ENCODE results near the gene SLC38A1.
"Not testable (repeated sequence)": the region's sequence is repeated elsewhere in the genome, so short reads cannot be mapped to it uniquely, and the experiment has no call there.

Gene SLC38A1

GRCh38 chr12:46268583-46269428 is at the start of gene SLC38A1:
TSS of gene SLC38A1 (minus strand) at chr12:46269043. CDS start at chr12:46239800, 29,243 bp downstream.
- DNase-seq, result peak; percentile 94

DNA sequence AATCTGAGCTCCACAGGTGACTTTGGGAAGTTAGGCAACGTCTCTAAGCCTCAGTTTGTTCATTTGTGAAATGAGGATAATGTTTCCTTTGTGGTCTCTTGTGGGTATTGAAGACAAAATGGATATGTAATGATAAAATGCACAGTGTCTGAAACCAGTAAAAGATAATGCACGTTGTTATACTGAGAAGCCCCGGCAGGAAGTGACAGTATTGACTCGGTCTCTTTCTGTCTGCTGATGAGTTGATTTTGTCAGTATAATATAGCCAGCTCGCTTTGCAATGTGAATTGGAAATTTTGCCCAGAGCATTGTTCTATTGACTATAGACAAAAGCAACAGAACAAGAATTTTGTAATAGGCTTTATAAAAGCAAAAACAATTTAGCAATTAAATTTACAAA is 49.2 kb upstream of the SLC38A1 start:
- DNase-seq, result no peak

DNA sequence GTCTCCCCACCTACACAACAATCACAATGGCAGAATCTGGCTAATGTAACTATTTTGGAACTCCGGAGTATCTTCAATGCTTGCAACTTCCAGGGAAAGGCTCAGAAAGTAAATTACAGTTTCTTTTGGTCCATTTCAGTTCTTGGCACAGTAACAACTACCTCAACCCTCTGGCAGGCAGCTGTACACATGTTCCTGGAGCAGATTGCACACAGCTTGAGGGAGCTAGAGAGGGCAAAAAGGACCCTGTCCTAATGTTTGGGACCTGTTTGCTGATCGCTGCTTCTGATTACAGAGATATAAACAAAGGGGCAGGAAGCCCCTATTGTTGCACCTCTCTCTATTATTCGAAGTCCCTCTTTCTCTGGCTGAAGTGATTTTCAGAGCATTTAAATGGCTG is 35.2 kb upstream of the SLC38A1 start:
- no peak for DNase-seq

DNA sequence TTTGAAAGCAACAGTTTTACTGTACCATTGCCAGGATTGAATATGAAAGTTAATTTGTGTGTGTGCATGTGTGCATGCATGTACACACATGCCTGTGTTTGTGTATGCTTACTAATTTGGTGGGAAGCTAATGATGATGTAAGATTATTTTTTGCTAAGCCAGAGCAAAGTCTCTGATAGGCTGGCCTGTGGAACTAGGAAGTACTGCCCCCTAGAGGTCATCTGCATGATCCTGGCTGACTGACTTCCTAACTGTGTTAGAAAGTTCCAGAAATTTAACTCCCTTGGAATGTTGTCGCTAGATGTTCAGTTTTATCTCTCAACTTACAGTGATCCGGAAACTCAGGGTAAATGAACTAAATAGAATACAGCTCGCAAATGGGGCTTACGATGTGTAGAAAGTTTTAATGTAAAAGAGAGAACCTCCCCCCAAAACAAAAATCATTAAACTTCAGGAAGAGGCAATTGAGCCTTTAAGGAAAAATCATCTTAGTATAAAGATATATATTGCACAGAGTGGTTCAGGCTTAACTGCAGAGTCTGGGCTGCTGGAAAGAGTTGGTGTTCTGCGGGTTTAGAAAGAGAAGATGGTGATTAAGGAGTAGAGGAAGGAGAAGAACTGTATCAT is 34.3 kb upstream of the SLC38A1 start:
- DNase-seq, result peak; percentile 70

GRCh38 chr12:46300910-46301309 is 32.1 kb upstream of the SLC38A1 start:
- DNase-seq, result peak; percentile 45

DNA sequence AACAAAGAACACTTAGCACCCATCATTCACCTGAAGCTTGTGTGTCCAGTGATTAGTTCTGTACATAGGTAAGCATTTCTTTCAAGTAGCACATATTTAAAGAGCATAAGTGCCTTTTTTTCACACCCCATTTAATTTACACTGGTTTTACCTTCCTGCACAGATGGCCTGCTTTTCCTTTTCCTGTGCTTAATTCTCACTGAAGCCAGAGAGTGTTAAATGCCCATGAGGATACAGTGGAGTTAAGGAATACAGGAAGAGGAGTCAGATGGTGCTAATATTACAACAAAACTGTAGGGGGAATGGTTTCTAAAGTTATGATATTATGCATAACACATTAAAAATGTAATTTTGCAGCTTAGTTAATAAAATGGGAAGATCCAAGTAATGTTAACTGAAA is 31.0 kb upstream of the SLC38A1 start:
- DNase-seq, result peak; percentile 76

- DNase-seq, result no peak
Measured at GRCh38 chr12:46298261-46298660, 29.4 kb upstream of the SLC38A1 start.

GRCh38 chr12:46296822-46297221 is 28.0 kb upstream of the SLC38A1 start:
- no peak for DNase-seq

- no peak for DNase-seq
Measured at GRCh38 chr12:46292754-46293402, 24.0 kb upstream of the SLC38A1 start.

DNA sequence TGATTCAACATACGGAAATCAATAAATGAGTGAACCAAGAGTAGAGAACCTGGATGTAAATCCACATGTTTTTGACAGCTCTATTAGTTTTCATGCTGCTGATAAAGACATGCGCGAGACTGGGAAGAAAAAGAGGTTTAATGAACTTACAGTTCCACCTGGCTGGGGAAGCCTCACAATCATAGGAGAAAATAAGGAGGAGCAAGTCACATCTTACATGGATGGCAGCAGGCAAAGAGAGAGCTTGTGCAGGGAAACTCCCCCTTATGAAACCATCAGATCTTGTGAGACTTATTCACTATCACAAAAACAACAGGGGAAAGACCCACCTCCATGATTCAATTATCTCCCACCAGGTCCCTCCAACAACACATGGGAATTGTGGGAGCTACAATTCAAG is 23.1 kb upstream of the SLC38A1 start:
- DNase-seq, result not testable (repeated sequence)

DNA sequence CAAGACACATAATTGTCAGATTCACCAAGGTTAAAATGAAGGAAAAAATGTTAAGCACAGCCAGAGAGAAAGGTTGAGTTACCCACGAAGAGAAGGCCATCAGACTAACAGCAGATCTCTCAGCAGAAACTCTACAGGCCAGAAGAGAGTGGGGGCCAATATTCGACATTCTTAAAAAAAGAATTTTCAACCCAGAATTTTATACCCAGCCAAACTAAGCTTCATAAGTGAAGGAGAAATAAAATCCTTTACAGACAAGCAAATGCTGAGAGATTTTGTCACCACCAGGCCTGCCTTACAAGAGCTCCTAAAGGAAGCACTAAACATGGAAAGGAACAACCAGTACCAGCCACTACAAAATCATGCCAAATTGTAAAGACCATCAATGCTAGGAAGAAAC is 16.3 kb upstream of the SLC38A1 start:
- DNase-seq, result not testable (repeated sequence)

- DNase-seq, result no peak
Measured at GRCh38 chr12:46282829-46283228, 14.0 kb upstream of the SLC38A1 start.

DNA sequence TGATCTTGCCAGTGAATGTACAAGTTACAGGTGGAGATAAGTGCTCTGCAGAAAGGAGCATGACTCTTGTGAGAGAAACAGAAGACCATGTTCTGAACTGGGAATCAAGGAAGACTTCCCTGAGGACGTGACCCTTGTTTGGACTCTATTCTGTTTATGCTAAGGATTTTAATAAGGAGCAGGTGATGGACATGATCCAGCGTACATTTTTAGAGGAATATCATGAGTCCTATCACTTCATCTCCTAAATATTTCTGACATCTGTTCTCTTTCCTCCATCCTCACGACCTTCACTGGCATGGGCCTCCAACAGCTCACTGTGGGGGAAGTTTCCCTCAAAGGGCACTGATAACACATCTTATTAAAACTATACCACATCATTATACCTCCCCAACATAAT is 7.9 kb upstream of the SLC38A1 start:
- no peak for DNase-seq

- DNase-seq, result no peak
Measured at GRCh38 chr12:46271863-46272262, 3.0 kb upstream of the SLC38A1 start.

DNA sequence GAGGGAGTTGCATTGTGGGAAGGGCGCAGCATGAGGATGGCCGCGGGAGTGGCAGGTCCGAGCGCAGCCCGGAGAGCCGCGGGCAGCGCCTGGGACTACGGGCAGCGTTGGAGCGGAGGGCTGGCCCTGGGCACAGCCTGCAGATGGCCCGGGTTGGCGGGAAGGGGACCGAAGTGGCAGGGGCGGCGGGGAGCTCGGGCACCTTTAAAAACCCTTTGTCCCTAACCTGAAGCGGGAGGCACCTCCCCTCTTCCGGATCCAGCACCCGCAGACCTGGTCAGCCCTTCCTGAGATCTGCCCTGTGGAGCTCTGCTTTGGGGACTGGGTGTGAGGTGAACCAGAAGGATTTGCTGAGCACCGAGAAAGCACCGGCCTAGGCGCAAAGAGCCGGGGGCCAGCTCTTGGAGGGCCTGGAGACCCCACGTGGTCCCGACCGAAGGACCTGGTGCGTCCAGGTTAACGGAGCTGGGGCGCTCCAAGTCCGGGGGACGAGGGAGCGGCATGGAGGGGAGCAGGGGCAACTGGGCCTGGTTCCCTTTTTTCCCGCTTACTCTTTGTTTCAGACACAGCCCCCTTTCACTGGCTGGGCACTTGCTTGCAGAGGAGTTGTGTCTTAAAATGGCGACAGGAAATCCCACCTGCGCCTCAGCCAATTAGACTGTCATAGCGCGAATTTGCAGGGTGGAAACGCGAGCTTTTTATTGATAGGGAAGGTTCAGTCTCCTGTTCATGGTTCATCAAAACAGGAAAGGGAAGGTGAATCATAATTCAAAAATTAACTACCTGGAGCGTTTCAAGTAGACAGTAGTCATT is 792 bp upstream of the SLC38A1 start:
- DNase-seq, result no peak

DNA sequence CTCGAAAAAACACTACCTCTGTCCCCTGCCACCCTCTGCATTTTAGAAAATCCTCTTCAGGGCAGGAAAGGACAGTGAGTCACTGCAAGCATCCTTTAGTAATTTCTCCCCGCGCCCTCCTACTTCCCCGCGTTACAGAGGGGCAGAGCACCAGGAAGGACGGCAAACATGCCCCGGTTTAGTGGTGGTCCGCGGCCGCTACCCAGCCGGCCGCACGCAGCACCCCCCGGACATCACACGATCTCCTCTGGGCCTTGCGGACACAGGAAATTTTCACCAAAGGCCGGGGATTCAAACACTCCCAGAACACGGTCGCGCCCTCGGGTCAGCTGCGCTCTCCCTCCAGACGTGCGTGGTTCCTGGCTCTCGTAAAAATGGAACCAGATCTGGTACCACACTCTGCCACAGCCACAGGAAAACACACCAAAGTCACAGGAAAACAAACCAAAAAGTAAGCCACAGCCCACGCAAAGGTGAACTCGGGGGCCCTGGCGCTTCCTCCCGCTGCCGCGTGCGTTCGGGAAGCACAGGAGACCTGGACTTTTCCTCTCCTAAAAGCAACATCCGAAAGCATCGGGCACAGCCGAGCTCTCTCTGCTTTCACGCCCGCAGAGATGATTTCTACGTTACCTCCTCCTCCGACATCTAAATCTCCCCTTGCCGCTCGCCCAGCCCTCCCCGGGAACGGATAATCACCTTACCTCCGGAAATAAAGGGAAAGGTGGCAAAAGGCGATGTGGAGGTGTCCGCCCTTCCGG is 839 bp downstream of the SLC38A1 start:
- no peak for DNase-seq

- DNase-seq, result peak; percentile 80
Measured at GRCh38 chr12:46267575-46267824, 1.3 kb downstream of the SLC38A1 start.

DNA sequence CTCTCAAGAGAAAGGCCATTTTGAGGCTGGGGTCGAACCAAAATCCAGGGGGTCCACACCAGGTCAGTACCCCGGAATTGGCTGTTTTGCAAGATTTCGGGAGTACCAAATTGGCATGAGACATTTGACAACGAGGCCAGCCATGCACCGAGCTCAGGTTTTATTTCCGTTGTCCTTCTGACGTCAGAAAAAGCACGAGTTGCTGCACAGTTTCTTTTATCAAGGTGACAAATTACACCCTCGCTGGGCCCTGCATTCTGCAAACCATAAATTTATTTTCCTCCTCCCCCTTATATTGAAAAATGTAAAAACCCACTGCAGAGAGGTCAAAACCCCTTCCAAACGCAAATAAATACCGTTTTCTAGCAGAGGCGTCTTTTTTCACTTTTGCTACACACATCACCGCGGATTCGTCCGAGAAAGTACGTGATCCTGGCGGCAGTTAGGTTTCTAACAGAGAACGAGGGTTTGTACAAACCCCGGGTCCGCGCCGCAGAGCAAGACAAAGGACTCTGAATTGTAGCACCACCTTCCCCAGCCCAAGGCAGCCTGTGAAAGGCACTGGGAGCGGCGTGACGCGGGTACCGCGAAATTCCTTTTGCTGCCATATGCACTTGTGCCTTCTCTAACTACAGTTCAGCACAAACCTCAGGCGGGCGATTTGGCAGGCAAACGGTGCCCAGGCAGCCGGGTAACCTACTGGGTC is 1.8 kb downstream of the SLC38A1 start:
- peak; percentile 86 for DNase-seq

DNA sequence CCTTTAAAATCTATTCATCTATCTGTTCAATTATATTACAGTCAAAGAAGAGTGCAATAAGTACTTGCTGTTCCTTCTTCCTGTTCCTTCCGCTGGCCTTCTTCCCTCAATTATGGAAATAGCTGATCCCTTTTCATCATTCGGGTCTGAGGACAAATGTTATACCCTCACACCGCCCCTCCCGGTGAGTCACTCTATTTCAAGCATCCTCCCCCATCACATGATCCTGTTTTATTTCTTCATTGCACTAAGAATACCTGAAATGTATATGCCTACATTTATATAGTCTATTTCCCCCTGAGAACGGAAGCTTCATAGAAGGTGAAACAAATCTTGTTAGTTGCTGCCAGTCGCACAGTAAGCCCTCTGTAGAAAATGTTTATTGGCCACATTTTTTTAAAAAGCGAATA is 2.5 kb downstream of the SLC38A1 start:
- DNase-seq, result peak; percentile 68

- no peak for DNase-seq
Measured at GRCh38 chr12:46265734-46266133, 3.1 kb downstream of the SLC38A1 start.

- DNase-seq, result no peak
Measured at GRCh38 chr12:46265102-46265501, 3.7 kb downstream of the SLC38A1 start.

DNA sequence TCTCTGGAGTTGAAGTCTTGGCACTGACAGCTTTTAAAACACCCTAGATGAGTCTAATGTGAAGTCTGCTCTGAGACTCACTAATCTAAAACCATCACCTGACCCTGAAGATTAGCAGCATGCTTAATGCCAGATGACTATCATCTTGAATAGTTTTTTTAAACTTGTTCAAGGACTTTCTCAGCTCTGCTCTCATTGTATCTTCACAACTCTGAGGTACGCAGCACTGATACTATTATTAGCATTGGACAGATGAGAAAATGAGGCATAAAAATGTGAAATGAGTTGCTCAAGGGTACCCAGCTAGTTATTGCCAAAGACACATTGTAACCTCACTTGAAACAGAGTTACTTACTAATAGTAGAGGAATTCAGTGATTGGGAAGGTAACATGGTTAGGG is 4.8 kb downstream of the SLC38A1 start:
- DNase-seq, result no peak

Measured in NCI-H1092 treated with DMSO at 0.1 percent for 48 hours (cell line).